HEK293 (cell line): Measurements from ENCODE around the gene CDK6.

Source experiments
- CTCF ChIA-PET: fragments of 350-600 bp; formaldehyde crosslinking; extraction: SDS; loops from one replicate; lab custom pipeline; 2021; ENCODE audit warnings: antibody characterized with exemption; lab: Yijun Ruan, JAX
- POLR2A ChIA-PET: fragments of 300-600 bp; formaldehyde crosslinking; extraction: SDS; loops from one replicate; lab custom pipeline; 2020; ENCODE audit warnings: antibody characterized with exemption, inconsistent platforms; lab: Yijun Ruan, JAX
- H3K27ac ChIP-seq: fragments of 200-500 bp; sonication (Bioruptor generic); 2 replicates; pipeline ENCODE4 v1.5.1; 2014; ENCODE audit warnings: low read depth, low read length, control low read depth, inconsistent platforms; ENCODE audit errors: extremely low read depth
- H3K36me3 ChIP-seq, 2 experiments: fragments of 200-500 bp in 1 of 2; sonication (Bioruptor generic) in 1 of 2; 1 replicate in 1 of 2; 2 replicates in 1 of 2; pipeline ENCODE4 v1.5.1; 2014 to 2017; ENCODE audit warnings: inconsistent platforms in 2 of 2, low read length in 2 of 2; ENCODE audit not compliant: control insufficient read depth in 2 of 2, insufficient read depth in 1 of 2
- H3K4me1 ChIP-seq: fragments of 200-500 bp; sonication (Bioruptor generic); 2 replicates; pipeline ENCODE4 v1.5.1; 2014; ENCODE audit warnings: mild to moderate bottlenecking, low read length, inconsistent platforms; ENCODE audit not compliant: control insufficient read depth, insufficient read depth
- H3K4me3 ChIP-seq: 2 replicates; pipeline ENCODE4 v1.5.1; 2011; ENCODE audit warnings: low read depth, mild to moderate bottlenecking, control low read depth, low read length, moderate library complexity
- H3K9me3 ChIP-seq: fragments of 200-500 bp; sonication (Bioruptor generic); 2 replicates; pipeline ENCODE4 v1.5.1; 2014; ENCODE audit warnings: low read depth, low read length, inconsistent platforms; ENCODE audit not compliant: control insufficient read depth, insufficient read depth
- GLIS1 ChIP-seq: fragments of 450-650 bp; formaldehyde crosslinking; IDR thresholded peaks from 2 replicates; pipeline ENCODE4 v1.5.1; 2016; ENCODE audit warnings: missing biosample characterization, missing genetic modification characterization
- HOXD13 ChIP-seq: sonication (generic); formaldehyde crosslinking; IDR thresholded peaks from 2 replicates; pipeline ENCODE4 v1.8.0; 2022; ENCODE audit warnings: missing genetic modification reagents, borderline replicate concordance
- OSR2 ChIP-seq: fragments of 450-650 bp; formaldehyde crosslinking; IDR thresholded peaks from 2 replicates; pipeline ENCODE4 v1.5.1; 2016; ENCODE audit warnings: missing biosample characterization, missing genetic modification characterization
- PRDM10 ChIP-seq: fragments of 450-650 bp; formaldehyde crosslinking; IDR thresholded peaks from 2 replicates; pipeline ENCODE4 v1.5.1; 2016; ENCODE audit warnings: missing biosample characterization, missing genetic modification characterization
- SCRT1 ChIP-seq: fragments of 450-650 bp; formaldehyde crosslinking; IDR thresholded peaks from 2 replicates; pipeline ENCODE4 v1.5.1; 2016; ENCODE audit warnings: missing biosample characterization, missing genetic modification characterization, borderline replicate concordance
- SCRT2 ChIP-seq: fragments of 450-650 bp; formaldehyde crosslinking; IDR thresholded peaks from 2 replicates; pipeline ENCODE4 v1.5.1; 2016; ENCODE audit warnings: missing biosample characterization, missing genetic modification characterization
- ZNF221 ChIP-seq: fragments of 450-650 bp; formaldehyde crosslinking; IDR thresholded peaks from 2 replicates; pipeline ENCODE4 v1.5.1; 2017; ENCODE audit warnings: missing biosample characterization, missing genetic modification characterization, borderline replicate concordance
- ZNF366 ChIP-seq: fragments of 450-650 bp; formaldehyde crosslinking; conservative IDR thresholded peaks from 2 replicates; pipeline ENCODE4 v1.5.1; 2016; ENCODE audit warnings: missing biosample characterization, missing genetic modification characterization
- ZNF391 ChIP-seq: fragments of 450-650 bp; formaldehyde crosslinking; IDR thresholded peaks from 2 replicates; pipeline ENCODE4 v1.5.1; 2016; ENCODE audit warnings: low read depth, missing biosample characterization, missing genetic modification characterization, borderline replicate concordance
- ZNF548 ChIP-seq: fragments of 450-650 bp; formaldehyde crosslinking; IDR thresholded peaks from 2 replicates; pipeline ENCODE4 v1.5.1; 2016; ENCODE audit warnings: missing biosample characterization, missing genetic modification characterization
- ZNF571 ChIP-seq: fragments of 450-650 bp; formaldehyde crosslinking; IDR thresholded peaks from 2 replicates; pipeline ENCODE4 v1.5.0; 2017; ENCODE audit warnings: missing biosample characterization, missing genetic modification characterization
- ZNF768 ChIP-seq: fragments of 450-650 bp; formaldehyde crosslinking; IDR thresholded peaks from 2 replicates; pipeline ENCODE4 v1.5.1; 2018; ENCODE audit warnings: missing biosample characterization, mild to moderate bottlenecking, missing genetic modification characterization

Gene CDK6

GRCh38 chr7:92830027-92830426, 6.3 kb downstream of the CDK6 start:
- CTCF ChIA-PET = interaction anchor here (1.0 to 1.2 kb wide), 2 partner anchors 134 to 221 kb away, joined by 3 to 4 read pairs; no protein-coding TSS in a partner anchor
- Histone ChIP-seq H3K4me3 (no peak overlapping the region), H3K9me3 (no peaks in the 10 kb centered on the region), H3K36me3 (peaks cover 0 to 6% of the 10 kb centered on the region in 2 experiments; a peak in 1 of 3 replicates), H3K4me1 (0 out of 2 replicates have a peak, but pooled peaks cover 7% of the 10 kb centered on the region), H3K27ac (no peak overlapping the region)
- POLR2A ChIA-PET = no interaction called here
- no peak for TF ChIP-seq ZNF366 (tag by site-specific recombination)
- 0 out of 2 replicates have a peak, but pooled peaks have one; percentile 18 for TF ChIP-seq OSR2 (tag by site-specific recombination)
- TF ChIP-seq ZNF768 = no peak
- no peak for TF ChIP-seq ZNF221 (tag by site-specific recombination)
- no peak for TF ChIP-seq ZNF391 (tag by site-specific recombination)
- TF ChIP-seq ZNF548 = no peak

- TF ChIP-seq GLIS1 = 0 out of 2 replicates have a peak, but pooled peaks have one; percentile 36
- no peak for TF ChIP-seq PRDM10 (tag by site-specific recombination)
- no peak for TF ChIP-seq HOXD13 (CRISPR knock-in tag)
- no peak for TF ChIP-seq ZNF571
- Histone ChIP-seq H3K9me3 (no peaks in the 10 kb centered on the region), H3K4me1 (0 out of 2 replicates have a peak, but pooled peaks cover 7% of the 10 kb centered on the region), H3K4me3 (no peak overlapping the region), H3K27ac (no peak overlapping the region), H3K36me3 (peaks cover 0 to 6% of the 10 kb centered on the region in 2 experiments; a peak in 1 of 3 replicates)
- POLR2A ChIA-PET = no interaction called here
- CTCF ChIA-PET = interaction anchor here (0.5 to 1.0 kb wide), 2 partner anchors 194 to 267 kb away, joined by 3 read pairs; no protein-coding TSS in a partner anchor
Measured at GRCh38 chr7:92827464-92828120, 8.8 kb downstream of the CDK6 start.

- Histone ChIP-seq H3K36me3 (no peaks in the 10 kb centered on the region), H3K27ac (no peak overlapping the region), H3K9me3 (no peaks in the 10 kb centered on the region), H3K4me3 (no peak overlapping the region), H3K4me1 (0 out of 2 replicates have a peak, but pooled peaks cover 7% of the 10 kb centered on the region)
- POLR2A ChIA-PET = no interaction called here
- CTCF ChIA-PET = interaction anchor here (0.6 kb wide), 1 partner anchor 149 kb away, joined by 3 read pairs; no protein-coding TSS in a partner anchor
- TF ChIP-seq ZNF221 (tag by site-specific recombination) = no peak
- TF ChIP-seq SCRT1 (tag by site-specific recombination) = peak; percentile 59; the same call in 1 of the 2 replicates
- TF ChIP-seq SCRT2 (tag by site-specific recombination) = peak; percentile 83
Measured at GRCh38 chr7:92826258-92826938, 10.0 kb downstream of the CDK6 start.
